Measurements from ENCODE around the gene ZNF804B.

Gene ZNF804B

GRCh38 chr7:89339748-89340147 lies 580.2 kb downstream of the ZNF804B start:
- Histone ChIP-seq H3K4me3 (ENCODE audit: low read depth, low read length) (no peak overlapping the region), H4K8ac (ENCODE audit: low read depth, low read length) (no peak overlapping the region), H3K9ac (ENCODE audit: low read length) (no peak overlapping the region), H3K4me2 (ENCODE audit: low read length) (no peak overlapping the region), H3K27me3 (ENCODE audit: insufficient read depth, low read length) (no peaks in the 10 kb centered on the region), H2BK120ac (ENCODE audit: insufficient read depth, low read length, poor library complexity) (no peak overlapping the region), H3K9me3 (ENCODE audit: insufficient read depth, low read depth, low read length) (no peaks in the 10 kb centered on the region), H3K79me1 (ENCODE audit: low read length) (no peaks in the 10 kb centered on the region), H3K23ac (ENCODE audit: low read length) (no peak overlapping the region), H2BK12ac (ENCODE audit: low read length) (no peak overlapping the region), H3K27ac (ENCODE audit: low read depth, low read length) (no peak overlapping the region), H3K36me3 (ENCODE audit: control insufficient read depth in 1 of 2, insufficient read depth in 2 of 2, low read length in 2 of 2) (no peaks in the 10 kb centered on the region), H4K91ac (ENCODE audit: low read depth, low read length) (no peak overlapping the region), H3K4me1 (ENCODE audit: control insufficient read depth in 1 of 2, insufficient read depth in 2 of 2, low read length in 2 of 2) (no peaks in the 10 kb centered on the region), H3K79me2 (ENCODE audit: control insufficient read depth, insufficient read depth, low read length, poor library complexity) (no peaks in the 10 kb centered on the region), H3K4ac (ENCODE audit: low read depth, low read length) (no peak overlapping the region), H3K14ac (ENCODE audit: low read length) (no peak overlapping the region), H2BK5ac (ENCODE audit: low read depth, low read length, poor library complexity) (no peak overlapping the region), H2AFZ (ENCODE audit: insufficient read depth, low read length, poor library complexity) (no peak overlapping the region), H4K12ac (ENCODE audit: low read depth, low read length) (no peak overlapping the region), H2AK5ac (ENCODE audit: low read length) (no peak overlapping the region), H3K18ac (ENCODE audit: low read length) (no peak overlapping the region)
- DNase-seq, result no peak
- no CpG with 5 or more reads among the region's 3 CpGs for WGBS (ENCODE audit: extremely low coverage, insufficient coverage, insufficient read length)

- H3K14ac ChIP-seq (ENCODE audit: low read length), result no peak overlapping the region
- no peaks in the 10 kb centered on the region for H3K27me3 ChIP-seq (ENCODE audit: insufficient read depth, low read length)
- no peaks in the 10 kb centered on the region for H3K36me3 ChIP-seq (ENCODE audit: control insufficient read depth in 1 of 2, insufficient read depth in 2 of 2, low read length in 2 of 2)
- no peaks in the 10 kb centered on the region for H3K4me1 ChIP-seq (ENCODE audit: control insufficient read depth in 1 of 2, insufficient read depth in 2 of 2, low read length in 2 of 2)
- no peak for DNase-seq
- no CpG with 5 or more reads among the region's 1 CpG for WGBS (ENCODE audit: extremely low coverage, insufficient coverage, insufficient read length)
- no peak overlapping the region for H4K8ac ChIP-seq (ENCODE audit: low read depth, low read length)
- no peaks in the 10 kb centered on the region for H3K79me1 ChIP-seq (ENCODE audit: low read length)
- no peak overlapping the region for H3K27ac ChIP-seq (ENCODE audit: low read depth, low read length)
- no peak overlapping the region for H2AK5ac ChIP-seq (ENCODE audit: low read length)
- no peak overlapping the region for H3K9ac ChIP-seq (ENCODE audit: low read length)
- H4K91ac ChIP-seq (ENCODE audit: low read depth, low read length), result no peak overlapping the region
- no peak overlapping the region for H3K4me3 ChIP-seq (ENCODE audit: low read depth, low read length)
- no peak overlapping the region for H2AFZ ChIP-seq (ENCODE audit: insufficient read depth, low read length, poor library complexity)
- H2BK12ac ChIP-seq (ENCODE audit: low read length), result no peak overlapping the region
- no peaks in the 10 kb centered on the region for H3K9me3 ChIP-seq (ENCODE audit: insufficient read depth, low read depth, low read length)
- H4K12ac ChIP-seq (ENCODE audit: low read depth, low read length), result no peak overlapping the region
- H2BK120ac ChIP-seq (ENCODE audit: insufficient read depth, low read length, poor library complexity), result no peak overlapping the region
- H3K79me2 ChIP-seq (ENCODE audit: control insufficient read depth, insufficient read depth, low read length, poor library complexity), result no peaks in the 10 kb centered on the region
- no peak overlapping the region for H2BK5ac ChIP-seq (ENCODE audit: low read depth, low read length, poor library complexity)
- no peak overlapping the region for H3K4ac ChIP-seq (ENCODE audit: low read depth, low read length)
- no peak overlapping the region for H3K18ac ChIP-seq (ENCODE audit: low read length)
- no peak overlapping the region for H3K23ac ChIP-seq (ENCODE audit: low read length)
- no peak overlapping the region for H3K4me2 ChIP-seq (ENCODE audit: low read length)
Observed at GRCh38 chr7:89357121-89357520, 597.6 kb downstream of the ZNF804B start.

DNA sequence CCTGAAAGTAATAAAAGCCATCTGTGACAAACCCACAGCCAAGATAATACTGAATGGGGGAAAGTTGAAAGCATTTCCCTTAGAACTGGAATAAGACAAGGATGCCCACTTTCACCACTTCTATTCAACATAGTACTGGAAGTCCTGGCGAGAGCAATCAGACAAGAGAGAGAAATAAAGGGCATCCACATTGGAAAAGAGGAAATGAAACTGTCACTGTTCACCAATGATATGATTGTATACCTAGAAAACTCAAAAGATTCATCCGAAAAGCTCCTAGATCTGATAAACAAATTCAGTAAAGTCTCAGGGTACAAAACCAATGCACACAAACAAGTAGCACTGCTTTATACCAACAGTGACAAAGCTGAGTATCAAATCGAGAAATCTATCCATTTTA lies 617.7 kb downstream of the ZNF804B start:
- no CpG with 5 or more reads among the region's 3 CpGs for WGBS (ENCODE audit: extremely low coverage, insufficient coverage, insufficient read length)

DNA sequence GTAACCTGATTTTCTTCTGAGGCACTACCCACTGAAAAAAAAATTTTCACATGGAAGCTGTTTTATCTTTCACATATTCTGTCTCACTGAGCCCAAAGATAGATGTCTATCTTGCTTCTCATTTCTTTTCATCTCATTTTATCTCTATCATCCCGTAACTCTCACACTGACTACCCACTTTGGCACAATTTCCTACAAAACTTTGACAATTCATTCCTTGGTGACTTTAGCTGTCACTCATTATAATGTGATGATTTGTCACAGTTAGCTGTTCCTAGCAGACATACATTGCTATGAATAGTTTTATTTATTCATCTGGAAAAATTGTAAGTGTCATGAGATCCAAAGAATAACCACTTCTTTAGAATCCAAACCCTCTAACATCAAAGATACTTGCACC lies 625.9 kb downstream of the ZNF804B start:
- Histone ChIP-seq H3K18ac (ENCODE audit: low read length) (no peak overlapping the region), H3K79me1 (ENCODE audit: low read length) (no peaks in the 10 kb centered on the region), H2BK12ac (ENCODE audit: low read length) (no peak overlapping the region), H3K36me3 (ENCODE audit: control insufficient read depth in 1 of 2, insufficient read depth in 2 of 2, low read length in 2 of 2) (no peaks in the 10 kb centered on the region), H3K27ac (ENCODE audit: low read depth, low read length) (no peak overlapping the region), H4K12ac (ENCODE audit: low read depth, low read length) (no peak overlapping the region), H3K9ac (ENCODE audit: low read length) (no peak overlapping the region), H4K91ac (ENCODE audit: low read depth, low read length) (no peak overlapping the region), H2BK120ac (ENCODE audit: insufficient read depth, low read length, poor library complexity) (no peak overlapping the region), H3K4me3 (ENCODE audit: low read depth, low read length) (no peak overlapping the region), H3K4me2 (ENCODE audit: low read length) (no peak overlapping the region), H3K14ac (ENCODE audit: low read length) (no peak overlapping the region), H2BK5ac (ENCODE audit: low read depth, low read length, poor library complexity) (no peak overlapping the region), H3K27me3 (ENCODE audit: insufficient read depth, low read length) (no peaks in the 10 kb centered on the region), H3K4ac (ENCODE audit: low read depth, low read length) (no peak overlapping the region), H3K4me1 (ENCODE audit: control insufficient read depth in 1 of 2, insufficient read depth in 2 of 2, low read length in 2 of 2) (no peaks in the 10 kb centered on the region), H3K79me2 (ENCODE audit: control insufficient read depth, insufficient read depth, low read length, poor library complexity) (no peaks in the 10 kb centered on the region), H2AK5ac (ENCODE audit: low read length) (no peak overlapping the region), H2AFZ (ENCODE audit: insufficient read depth, low read length, poor library complexity) (no peak overlapping the region), H4K8ac (ENCODE audit: low read depth, low read length) (no peak overlapping the region), H3K9me3 (ENCODE audit: insufficient read depth, low read depth, low read length) (peaks cover 2% of the 10 kb centered on the region), H3K23ac (ENCODE audit: low read length) (no peak overlapping the region)
- no peak for DNase-seq
- WGBS (ENCODE audit: extremely low coverage, insufficient coverage, insufficient read length), result 100% methylated on average over 1 of the region's 1 CpG

More for the DNA sequence above, 617.7 kb downstream of the ZNF804B start:
- DNase-seq, result no peak
- Histone ChIP-seq H4K91ac (ENCODE audit: low read depth, low read length) (no peak overlapping the region), H2AFZ (ENCODE audit: insufficient read depth, low read length, poor library complexity) (no peak overlapping the region), H3K9ac (ENCODE audit: low read length) (no peak overlapping the region), H3K27ac (ENCODE audit: low read depth, low read length) (no peak overlapping the region), H3K23ac (ENCODE audit: low read length) (no peak overlapping the region), H3K4me2 (ENCODE audit: low read length) (no peak overlapping the region), H3K4ac (ENCODE audit: low read depth, low read length) (no peak overlapping the region), H2BK5ac (ENCODE audit: low read depth, low read length, poor library complexity) (no peak overlapping the region), H3K79me1 (ENCODE audit: low read length) (no peaks in the 10 kb centered on the region), H4K8ac (ENCODE audit: low read depth, low read length) (no peak overlapping the region), H3K27me3 (ENCODE audit: insufficient read depth, low read length) (no peaks in the 10 kb centered on the region), H3K4me3 (ENCODE audit: low read depth, low read length) (no peak overlapping the region), H3K9me3 (ENCODE audit: insufficient read depth, low read depth, low read length) (no peaks in the 10 kb centered on the region), H3K36me3 (ENCODE audit: control insufficient read depth in 1 of 2, insufficient read depth in 2 of 2, low read length in 2 of 2) (no peaks in the 10 kb centered on the region), H3K14ac (ENCODE audit: low read length) (no peak overlapping the region), H3K18ac (ENCODE audit: low read length) (no peak overlapping the region), H3K79me2 (ENCODE audit: control insufficient read depth, insufficient read depth, low read length, poor library complexity) (no peaks in the 10 kb centered on the region), H2BK12ac (ENCODE audit: low read length) (no peak overlapping the region), H3K4me1 (ENCODE audit: control insufficient read depth in 1 of 2, insufficient read depth in 2 of 2, low read length in 2 of 2) (no peaks in the 10 kb centered on the region), H2AK5ac (ENCODE audit: low read length) (no peak overlapping the region), H4K12ac (ENCODE audit: low read depth, low read length) (no peak overlapping the region), H2BK120ac (ENCODE audit: insufficient read depth, low read length, poor library complexity) (no peak overlapping the region)
